ENCODE results near the gene ACLY. TPM values are rescaled to one million over a fixed set of nuclear protein-coding genes. Genes with fewer than 3 reads are reported as not detected.

ACLY gene
- total RNA-seq, 1 experiment from 2014 or later = 279 TPM

GRCh38 chr17:41957869-41958439 lies 39.2 kb upstream of the ACLY start:
- H3K9me3 Mint-ChIP-seq = no peaks in the 10 kb centered on the region
- peaks cover 36 to 37% of the 10 kb centered on the region in 2 experiments for H3K4me1 Mint-ChIP-seq
- WGBS (ENCODE audit: extremely low coverage, insufficient read length, low lambda C conversion rate) = no CpG with 5 or more reads among the region's 6 CpGs
- no peak overlapping the region for H3K23ac ChIP-seq (ENCODE audit: insufficient read length, low read depth, low read length)
- H3K9me3 ChIP-seq (ENCODE audit: control insufficient read depth, low read depth, low read length) = no peaks in the 10 kb centered on the region
- no peak overlapping the region for H2BK12ac ChIP-seq (ENCODE audit: insufficient read length, low read depth, low read length)
- no peak overlapping the region for H2BK20ac ChIP-seq (ENCODE audit: low read depth, low read length, poor library complexity, severe bottlenecking)
- H3K4me2 ChIP-seq (ENCODE audit: insufficient read depth, insufficient read length, low read length) = peak overlapping the region; percentile 1
- H3K9ac ChIP-seq (ENCODE audit: extremely low read depth, insufficient read length, low read length) = no peak overlapping the region
- H2BK5ac ChIP-seq (ENCODE audit: insufficient read length, low read length) = no peak overlapping the region
- H2AK5ac ChIP-seq (ENCODE audit: insufficient read length, low read length) = no peak overlapping the region
- no peaks in the 10 kb centered on the region for H3K79me1 ChIP-seq (ENCODE audit: insufficient read depth, low read depth, low read length, poor library complexity, severe bottlenecking)
- H3K36me3 Mint-ChIP-seq (ENCODE audit: insufficient read depth in 1 of 3, low read depth in 3 of 3) = no peaks in the 10 kb centered on the region; a peak in 2 of 7 replicates
- H3K27ac ChIP-seq (ENCODE audit: insufficient read length, low read depth, low read length) = no peak overlapping the region
- H4K8ac ChIP-seq (replicated peaks; ENCODE audit: insufficient read length, low read depth, low read length) = no peak overlapping the region
- H4K5ac ChIP-seq (ENCODE audit: insufficient read length, low read depth, low read length) = no peak overlapping the region
- H3K27ac Mint-ChIP-seq = peak overlapping the region in 2 of 3 experiments; percentile 39 to 56; a peak in 2 of 7 replicates
- H3K4me3 Mint-ChIP-seq = no peak overlapping the region
- no peak overlapping the region for H2BK120ac ChIP-seq (ENCODE audit: low read depth, low read length, poor library complexity, severe bottlenecking)
- no peak overlapping the region for H3T11ph ChIP-seq (ENCODE audit: low read length)
- no peak overlapping the region for H2BK15ac ChIP-seq (ENCODE audit: low read depth, low read length)
- H4K20me1 ChIP-seq (ENCODE audit: control insufficient read depth, insufficient read depth, insufficient read length) = no peaks in the 10 kb centered on the region
- no peak overlapping the region for H3K18ac ChIP-seq (ENCODE audit: insufficient read length, low read depth, low read length)
- H3K4me1 ChIP-seq (ENCODE audit: insufficient read depth, low read length) = peaks cover 2% of the 10 kb centered on the region; the same call in 1 of the 2 replicates
- DNase-seq = no peak
- H3K23me2 ChIP-seq (ENCODE audit: insufficient read length, low read depth, low read length, poor library complexity, severe bottlenecking) = no peaks in the 10 kb centered on the region
- no peaks in the 10 kb centered on the region for H3K27me3 ChIP-seq (ENCODE audit: insufficient read depth, low read length)
- H3K4ac ChIP-seq (ENCODE audit: low read depth, low read length) = no peak overlapping the region
- TF ChIP-seq, protein P1, sequence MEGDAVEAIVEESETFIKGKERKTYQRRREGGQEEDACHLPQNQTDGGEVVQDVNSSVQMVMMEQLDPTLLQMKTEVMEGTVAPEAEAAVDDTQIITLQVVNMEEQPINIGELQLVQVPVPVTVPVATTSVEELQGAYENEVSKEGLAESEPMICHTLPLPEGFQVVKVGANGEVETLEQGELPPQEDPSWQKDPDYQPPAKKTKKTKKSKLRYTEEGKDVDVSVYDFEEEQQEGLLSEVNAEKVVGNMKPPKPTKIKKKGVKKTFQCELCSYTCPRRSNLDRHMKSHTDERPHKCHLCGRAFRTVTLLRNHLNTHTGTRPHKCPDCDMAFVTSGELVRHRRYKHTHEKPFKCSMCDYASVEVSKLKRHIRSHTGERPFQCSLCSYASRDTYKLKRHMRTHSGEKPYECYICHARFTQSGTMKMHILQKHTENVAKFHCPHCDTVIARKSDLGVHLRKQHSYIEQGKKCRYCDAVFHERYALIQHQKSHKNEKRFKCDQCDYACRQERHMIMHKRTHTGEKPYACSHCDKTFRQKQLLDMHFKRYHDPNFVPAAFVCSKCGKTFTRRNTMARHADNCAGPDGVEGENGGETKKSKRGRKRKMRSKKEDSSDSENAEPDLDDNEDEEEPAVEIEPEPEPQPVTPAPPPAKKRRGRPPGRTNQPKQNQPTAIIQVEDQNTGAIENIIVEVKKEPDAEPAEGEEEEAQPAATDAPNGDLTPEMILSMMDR (conservative IDR thresholded peaks at IDR 0.05) = no peak
- H2AFZ ChIP-seq (ENCODE audit: low read length) = no peak overlapping the region
- H3K56ac ChIP-seq (ENCODE audit: insufficient read length, low read depth, low read length) = no peak overlapping the region
- no peak overlapping the region for H4K91ac ChIP-seq (ENCODE audit: insufficient read length, low read depth, low read length)
- H3K27me3 Mint-ChIP-seq (ENCODE audit: low read depth) = peaks cover 3% of the 10 kb centered on the region; the same call in 1 of the 2 replicates
- H3K79me2 ChIP-seq (ENCODE audit: insufficient read depth, low read length) = no peaks in the 10 kb centered on the region
- H3K14ac ChIP-seq (ENCODE audit: insufficient read depth, low read length) = no peak overlapping the region

Data from H9 (cell line).